Stimulated activated CD8-positive, alpha-beta memory T cell treated with anti-CD3 and anti-CD28 coated beads, Interleukin-15, amount 100 ng/mL, for 48 hours (primary cell): Measurements from ENCODE around the gene C3orf38.
"Not testable (repeated sequence)": the region's sequence is repeated elsewhere in the genome, so short reads cannot be mapped to it uniquely, and the experiment has no call there.

ENCODE experiments used
- DNase-seq, 2 donors: peaks; one replicate each; pipeline ENCODE4 v3.0.0-alpha.2; 2020; ENCODE audit warnings: low read depth in 2 of 2

C3orf38 gene

GRCh38 chr3:88149509-88150362 lies at the start of gene C3orf38:
C3orf38 (plus strand) TSS chr3:88149959; CDS start chr3:88150053, 94 bp downstream.
- DNase-seq = peak; percentile 67 to 68

GRCh38 chr3:88101142-88101541 lies 48.6 kb upstream of the C3orf38 start:
- no peak for DNase-seq

- no peak for DNase-seq
Measured at GRCh38 chr3:88105325-88105724, 44.4 kb upstream of the C3orf38 start.

- DNase-seq = no peak
Measured at GRCh38 chr3:88112289-88112688, 37.5 kb upstream of the C3orf38 start.

- DNase-seq = peak in 1 of 2 donors; percentile 19
Measured at GRCh38 chr3:88113311-88114162, 36.2 kb upstream of the C3orf38 start.

GRCh38 chr3:88114878-88115549 lies 34.7 kb upstream of the C3orf38 start:
- DNase-seq = no peak

GRCh38 chr3:88117683-88118082 lies 32.1 kb upstream of the C3orf38 start:
- no peak for DNase-seq

- not testable (repeated sequence) for DNase-seq
Measured at GRCh38 chr3:88118603-88119002, 31.2 kb upstream of the C3orf38 start.

GRCh38 chr3:88123526-88123925 lies 26.2 kb upstream of the C3orf38 start:
- DNase-seq = no peak

- no peak for DNase-seq
Measured at GRCh38 chr3:88131695-88132094, 18.1 kb upstream of the C3orf38 start.

- DNase-seq = no peak
Measured at GRCh38 chr3:88132894-88133293, 16.9 kb upstream of the C3orf38 start.

GRCh38 chr3:88133711-88134263 lies 16.0 kb upstream of the C3orf38 start:
- no peak for DNase-seq

GRCh38 chr3:88137836-88138235 lies 11.9 kb upstream of the C3orf38 start:
- no peak for DNase-seq

GRCh38 chr3:88141458-88142083 lies 8.2 kb upstream of the C3orf38 start:
- DNase-seq = no peak

- DNase-seq = no peak
Measured at GRCh38 chr3:88142094-88142624, 7.6 kb upstream of the C3orf38 start.

- DNase-seq = no peak
Measured at GRCh38 chr3:88147261-88147660, 2.5 kb upstream of the C3orf38 start.

GRCh38 chr3:88148651-88149050 lies 1.1 kb upstream of the C3orf38 start:
- no peak for DNase-seq

GRCh38 chr3:88149101-88149508 lies 654 bp upstream of the C3orf38 start:
- DNase-seq = peak; percentile 10 to 14

- DNase-seq = no peak
Measured at GRCh38 chr3:88150371-88150770, 612 bp downstream of the C3orf38 start.

GRCh38 chr3:88150806-88151205 lies 1.0 kb downstream of the C3orf38 start:
- DNase-seq = no peak

- no peak for DNase-seq
Measured at GRCh38 chr3:88151358-88151757, 1.6 kb downstream of the C3orf38 start.
